HG03097 (cell line): ENCODE data around the gene CCDC187.
"Not testable (repeated sequence)": the region's sequence is repeated elsewhere in the genome, so short reads cannot be mapped to it uniquely, and the experiment has no call there.

Experiments used
- ATAC-seq: cut with Tn5 transposase; IDR thresholded peaks from one replicate; pipeline ENCODE4 v1.9.1; 2021; ENCODE audit not compliant: unreplicated experiment, low FRiP score

The CCDC187 gene

GRCh38 chr9:136246849-136247550, 56.9 kb downstream of the CCDC187 start:
- no peak for ATAC-seq

- ATAC-seq, result peak; percentile 46
Measured at GRCh38 chr9:136245219-136246150, 58.4 kb downstream of the CCDC187 start, which contains the start of gene QSOX2. QSOX2 (minus strand) TSS chr9:136245812; CDS start chr9:136245803, 9 bp downstream.

GRCh38 chr9:136244969-136245218, 59.0 kb downstream of the CCDC187 start:
- ATAC-seq, result no peak

- ATAC-seq, result no peak
Measured at GRCh38 chr9:136244122-136244968, 59.5 kb downstream of the CCDC187 start.

GRCh38 chr9:136243631-136244030, 60.3 kb downstream of the CCDC187 start:
- ATAC-seq, result no peak

- ATAC-seq, result no peak
Measured at GRCh38 chr9:136242918-136243525, 60.9 kb downstream of the CCDC187 start.

GRCh38 chr9:136242248-136242647, 61.6 kb downstream of the CCDC187 start:
- no peak for ATAC-seq

GRCh38 chr9:136241542-136241941, 62.4 kb downstream of the CCDC187 start:
- ATAC-seq, result no peak

GRCh38 chr9:136240941-136241340, 63.0 kb downstream of the CCDC187 start:
- no peak for ATAC-seq

- no peak for ATAC-seq
Measured at GRCh38 chr9:136239983-136240330, 63.9 kb downstream of the CCDC187 start.

GRCh38 chr9:136239135-136239982, 64.5 kb downstream of the CCDC187 start:
- ATAC-seq, result no peak

GRCh38 chr9:136238342-136238732, 65.6 kb downstream of the CCDC187 start:
- ATAC-seq, result no peak

GRCh38 chr9:136237486-136238341, 66.2 kb downstream of the CCDC187 start:
- ATAC-seq, result no peak

- ATAC-seq, result not testable (repeated sequence)
Measured at GRCh38 chr9:136236471-136237410, 67.2 kb downstream of the CCDC187 start.

GRCh38 chr9:136235709-136236455, 68.0 kb downstream of the CCDC187 start:
- no peak for ATAC-seq

- no peak for ATAC-seq
Measured at GRCh38 chr9:136235171-136235570, 68.7 kb downstream of the CCDC187 start.

GRCh38 chr9:136234597-136234996, 69.3 kb downstream of the CCDC187 start:
- ATAC-seq, result no peak
